ENCODE results near the gene FAH. TPM values are rescaled to one million over a fixed set of nuclear protein-coding genes. Genes with fewer than 3 reads are reported as not detected.

FAH gene
- polyA plus RNA-seq, 3 donors from 2014 or later = 3.9 to 13.0 (median 8.2) TPM

- Mint-ChIP-seq H3K27me3 (ENCODE audit: low read depth in 3 of 3) (peaks cover 0 to 11% (median 4%) of the 10 kb centered on the region in 3 donors), H3K4me3 (no peak overlapping the region), H3K9me3 (peaks cover 0 to 3% (median 0%) of the 10 kb centered on the region in 6 donors), H3K36me3 (no peaks in the 10 kb centered on the region), H3K27ac (no peak overlapping the region), H3K4me1 (no peaks in the 10 kb centered on the region)
- no peak for DNase-seq
Observed at GRCh38 chr15:80217327-80217900, 64.6 kb downstream of the FAH start.

DNA sequence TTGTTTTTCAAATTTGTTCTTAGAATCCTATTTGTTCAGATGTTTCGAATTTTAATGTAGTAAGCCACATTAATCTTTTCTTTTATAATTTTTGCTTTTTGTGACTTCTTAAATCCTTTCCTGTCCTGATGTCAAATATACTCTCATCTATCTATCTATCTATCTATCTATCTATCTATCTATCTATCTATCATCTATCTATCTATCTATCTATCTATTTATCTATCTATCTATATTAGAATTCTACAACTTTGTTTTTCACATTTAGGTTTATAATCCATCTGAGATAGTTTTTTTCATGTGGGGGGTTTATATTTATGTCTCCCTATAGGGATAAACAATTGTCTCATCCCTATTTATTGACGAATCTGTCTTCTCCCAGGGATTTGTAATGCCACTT is 67.2 kb downstream of the FAH start:
- Mint-ChIP-seq H3K27me3 (ENCODE audit: low read depth in 3 of 3) (peaks cover 0 to 13% (median 1%) of the 10 kb centered on the region in 3 donors), H3K4me3 (no peak overlapping the region), H3K27ac (no peak overlapping the region), H3K36me3 (no peaks in the 10 kb centered on the region), H3K9me3 (peaks cover 0 to 3% (median 0%) of the 10 kb centered on the region in 6 donors), H3K4me1 (no peaks in the 10 kb centered on the region)
- no peak for DNase-seq

DNA sequence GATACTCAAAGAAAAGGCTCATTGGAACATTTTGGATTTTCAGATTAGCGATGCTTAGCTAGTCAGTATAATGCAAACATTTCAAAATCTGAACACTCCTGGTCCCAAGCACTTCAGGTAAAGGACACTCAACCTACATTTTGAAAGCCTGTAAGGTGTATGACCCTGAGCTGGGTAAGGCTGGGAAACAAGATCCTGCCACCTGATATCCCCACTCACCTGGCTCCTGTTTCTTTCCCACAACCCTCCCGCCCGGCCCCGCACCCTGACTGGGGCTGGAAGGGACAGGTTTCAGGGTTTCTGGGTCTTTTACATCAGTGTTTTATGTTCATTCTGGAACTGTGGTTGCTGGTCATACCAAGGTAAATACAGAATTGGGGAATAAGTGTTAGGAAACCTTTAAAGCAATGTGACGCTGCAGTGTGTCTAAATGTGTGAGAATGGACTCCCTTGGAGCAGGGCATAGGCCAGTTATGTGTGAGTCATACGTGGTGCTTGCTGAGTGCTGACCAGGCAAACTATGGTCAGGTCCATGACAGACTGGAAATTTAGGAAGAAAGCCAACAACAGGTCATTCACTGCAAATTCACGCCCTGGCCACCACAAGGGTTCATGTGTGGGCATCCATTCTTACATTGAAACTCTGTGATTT is 76.3 kb downstream of the FAH start:
- H3K9me3 Mint-ChIP-seq = peaks cover 0 to 5% (median 0%) of the 10 kb centered on the region in 6 donors
- H3K4me3 Mint-ChIP-seq = no peak overlapping the region
- peak overlapping the region in 1 of 6 donors; percentile 35 for H3K27ac Mint-ChIP-seq
- no peak for DNase-seq
- H3K36me3 Mint-ChIP-seq = peaks cover 0 to 6% (median 0%) of the 10 kb centered on the region in 3 donors
- no peaks in the 10 kb centered on the region for H3K4me1 Mint-ChIP-seq
- H3K27me3 Mint-ChIP-seq (ENCODE audit: low read depth in 3 of 3) = peaks cover 1 to 30% (median 6%) of the 10 kb centered on the region in 3 donors

DNA sequence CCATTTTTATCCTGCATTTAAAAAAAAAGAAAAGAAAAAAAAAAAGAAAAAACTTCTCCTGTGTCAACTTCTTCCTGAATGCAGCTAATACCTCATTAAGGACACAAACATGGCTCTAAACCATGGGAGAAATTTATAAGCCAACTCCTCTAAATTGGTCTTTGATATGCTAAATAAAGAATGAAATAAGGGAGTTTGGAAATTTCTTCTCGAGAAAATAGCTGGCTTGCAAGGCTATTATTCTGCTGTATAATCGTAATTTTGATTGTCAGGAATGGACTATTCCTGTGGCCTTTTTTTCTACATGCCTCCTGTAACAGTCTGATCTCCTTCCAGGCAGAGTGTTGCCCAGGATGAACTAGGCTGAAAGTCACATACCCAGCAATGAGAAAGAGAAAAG is 78.6 kb downstream of the FAH start:
- Mint-ChIP-seq H3K27me3 (ENCODE audit: low read depth in 3 of 3) (peaks cover 4 to 15% (median 6%) of the 10 kb centered on the region in 3 donors), H3K36me3 (no peaks in the 10 kb centered on the region), H3K4me1 (no peaks in the 10 kb centered on the region), H3K4me3 (no peak overlapping the region), H3K9me3 (no peaks in the 10 kb centered on the region), H3K27ac (no peak overlapping the region)
- DNase-seq = no peak

DNA sequence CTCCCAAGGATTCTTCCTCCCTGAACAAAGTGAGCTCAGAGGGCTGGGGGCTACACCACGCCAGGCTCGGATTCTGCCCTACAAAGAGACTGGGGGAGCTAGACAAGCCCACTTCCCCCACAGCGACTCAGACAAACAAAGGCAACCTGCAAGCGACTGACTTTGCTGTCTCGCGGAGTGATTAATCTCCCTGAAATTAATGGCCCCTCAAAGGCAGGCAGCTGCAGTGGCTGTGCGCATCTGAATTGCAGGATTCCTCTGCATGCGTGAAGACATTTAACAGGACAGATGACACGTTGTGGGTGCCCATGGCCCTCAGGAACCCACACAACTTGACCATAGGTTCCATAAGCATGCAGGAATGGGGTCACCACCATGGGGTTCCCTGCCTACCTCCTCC is 80.8 kb downstream of the FAH start:
- no peaks in the 10 kb centered on the region for H3K36me3 Mint-ChIP-seq
- peaks cover 4 to 15% (median 6%) of the 10 kb centered on the region in 3 donors for H3K27me3 Mint-ChIP-seq (ENCODE audit: low read depth in 3 of 3)
- DNase-seq = no peak
- H3K9me3 Mint-ChIP-seq = no peaks in the 10 kb centered on the region
- H3K27ac Mint-ChIP-seq = no peak overlapping the region
- H3K4me3 Mint-ChIP-seq = no peak overlapping the region
- H3K4me1 Mint-ChIP-seq = no peaks in the 10 kb centered on the region

DNA sequence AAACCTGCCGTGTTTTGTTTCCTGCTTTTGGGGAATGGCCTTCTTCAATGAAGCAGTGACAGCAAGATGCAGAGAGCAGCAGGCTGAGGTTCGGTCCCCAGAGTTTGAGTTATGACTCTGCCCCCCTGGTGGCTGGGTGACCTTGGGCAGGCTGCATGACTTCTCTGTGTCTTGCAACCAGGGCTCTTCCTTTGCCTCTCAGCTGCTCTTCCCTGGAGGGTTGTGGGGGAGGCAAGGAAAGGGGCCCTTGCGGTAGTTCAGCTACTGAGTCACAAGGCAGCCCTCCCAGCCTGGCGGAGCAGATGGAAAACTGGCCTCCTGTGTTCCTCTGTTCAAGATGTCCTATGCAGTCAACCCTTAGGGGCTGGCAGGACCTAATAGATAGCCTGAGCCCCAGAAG is 82.1 kb downstream of the FAH start:
- Mint-ChIP-seq H3K9me3 (no peaks in the 10 kb centered on the region), H3K36me3 (no peaks in the 10 kb centered on the region), H3K27ac (no peak overlapping the region), H3K4me3 (no peak overlapping the region), H3K4me1 (no peaks in the 10 kb centered on the region), H3K27me3 (ENCODE audit: low read depth in 3 of 3) (peaks cover 4 to 13% (median 4%) of the 10 kb centered on the region in 3 donors)
- peak in 2 of 3 donors; percentile 4 to 15 for DNase-seq

Other genes with a start within 250 kb of the FAH start
- 10 to 100 TPM; 11.2 to 16.1 (median 12.2) TPM for gene BCL2A1, start 181.8 kb upstream of the FAH start, polyA plus RNA-seq
- gene ZFAND6, start 93.3 kb upstream of the FAH start, polyA plus RNA-seq = 100 to 1,000 TPM; 136 to 143 (median 136) TPM
- not detected for gene CTXND1, start 99.2 kb downstream of the FAH start, polyA plus RNA-seq